ENCODE results near the gene ACER2. TPM values are rescaled to one million over a fixed set of nuclear protein-coding genes. Genes with fewer than 3 reads are reported as not detected.

ACER2 gene
- total RNA-seq, 1 donor from 2014 or later, result 1.3 TPM

DNA sequence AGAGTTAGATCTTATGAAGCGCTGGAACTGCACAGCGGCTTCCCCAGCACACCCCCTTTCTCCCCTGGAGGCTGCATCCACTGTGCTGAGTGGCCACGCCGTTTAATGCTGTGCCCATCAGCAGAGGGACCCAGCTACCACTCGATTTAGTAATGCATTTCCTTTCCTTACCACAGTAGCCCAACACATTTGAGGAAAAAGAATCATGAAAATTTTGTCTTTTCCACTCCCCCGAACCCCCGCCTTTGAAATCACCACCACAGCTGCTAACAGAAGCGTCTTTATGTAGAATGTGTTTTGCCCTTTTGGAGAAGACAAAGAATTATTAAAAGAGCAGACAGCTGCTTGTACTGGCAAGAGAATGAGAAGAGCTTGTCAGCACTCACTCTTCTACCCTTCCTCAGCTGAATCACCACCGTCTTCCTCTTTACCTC lies 73.2 kb downstream of the ACER2 start:
- DNase-seq (ENCODE audit: low read depth), result peak; percentile 72

DNA sequence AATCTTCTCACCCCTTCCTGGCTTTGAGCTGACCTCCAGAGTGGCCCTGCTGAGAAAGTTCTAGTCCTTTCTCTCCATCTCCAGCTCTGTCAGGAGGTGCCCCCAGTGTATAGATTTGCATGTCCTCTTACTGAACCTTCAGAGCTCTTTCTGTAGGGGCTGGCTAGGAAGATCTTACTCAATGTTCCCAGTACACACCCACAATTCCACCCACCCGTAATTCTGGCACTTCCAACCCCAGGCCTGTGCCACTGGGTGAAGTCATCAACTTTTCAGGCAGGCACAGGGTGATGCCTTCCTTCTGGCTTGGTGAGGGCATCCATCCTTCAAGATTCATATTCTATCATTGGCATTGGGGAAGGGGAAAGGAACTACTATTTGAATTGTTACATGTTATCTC lies 75.9 kb downstream of the ACER2 start:
- no peak for DNase-seq (ENCODE audit: low read depth)

DNA sequence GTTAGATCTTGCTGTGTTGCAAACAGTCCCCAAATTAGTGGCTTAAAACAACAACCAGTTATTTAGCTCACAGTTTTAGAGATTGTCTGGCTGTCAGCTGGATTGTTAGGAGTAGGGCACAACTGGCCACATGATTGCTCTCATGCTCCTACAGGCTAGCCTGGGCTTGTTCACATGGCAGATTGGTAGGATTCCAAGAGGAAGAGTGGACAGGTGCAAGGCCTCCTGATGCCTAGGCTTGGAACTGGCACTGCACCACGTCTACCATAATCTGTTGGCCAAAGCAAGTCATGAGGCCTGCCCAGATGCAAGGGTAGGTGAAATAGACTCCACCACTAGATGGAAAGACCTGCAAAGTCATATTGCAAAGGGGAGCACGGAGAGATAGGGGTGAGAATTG lies 76.4 kb downstream of the ACER2 start:
- DNase-seq (ENCODE audit: low read depth), result peak; percentile 89

GRCh38 chr9:19486803-19487202 lies 78.0 kb downstream of the ACER2 start:
- DNase-seq (ENCODE audit: low read depth), result no peak

DNA sequence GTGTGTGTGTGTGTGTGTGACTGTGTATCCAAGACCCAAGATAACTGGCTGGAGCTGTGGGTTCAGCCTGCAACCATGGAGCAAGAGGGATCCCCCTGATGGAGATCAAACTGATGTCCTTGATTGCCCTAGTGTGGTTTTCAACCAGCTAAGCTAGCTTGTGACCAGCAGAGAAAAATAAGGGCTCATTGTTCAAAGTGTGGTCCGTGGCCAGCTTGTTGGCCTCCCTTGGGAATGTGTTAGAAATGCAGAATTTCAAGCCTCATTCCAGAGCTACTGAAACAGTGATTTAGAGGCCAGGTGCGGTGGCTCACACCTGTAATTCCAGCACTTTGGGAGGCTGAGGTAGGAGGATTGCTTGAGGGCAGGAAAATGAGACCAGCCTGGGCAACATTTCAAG lies 79.9 kb downstream of the ACER2 start:
- DNase-seq (ENCODE audit: low read depth), result peak; percentile 58

GRCh38 chr9:19490269-19490668 lies 81.5 kb downstream of the ACER2 start:
- no peak for DNase-seq (ENCODE audit: low read depth)

DNA sequence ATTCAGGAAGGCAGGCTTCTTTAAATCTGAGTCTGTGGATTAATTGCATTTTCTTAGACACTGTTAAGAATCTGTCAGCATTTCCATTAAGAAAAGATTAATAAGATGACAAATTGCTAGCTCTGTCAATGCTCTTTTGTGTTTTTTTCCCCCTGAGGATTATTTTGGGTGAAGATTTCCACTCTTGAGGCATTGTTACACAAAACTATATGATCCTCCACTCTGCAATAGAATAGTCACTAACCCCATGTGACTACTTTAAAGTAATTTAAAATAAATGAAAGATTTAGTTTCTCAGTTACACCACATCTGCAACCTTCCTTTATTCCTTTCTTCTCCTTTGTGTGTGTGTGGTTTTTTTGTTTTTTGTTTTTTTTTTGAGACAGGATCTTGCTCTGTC lies 82.0 kb downstream of the ACER2 start:
- no peak for DNase-seq (ENCODE audit: low read depth)

- DNase-seq (ENCODE audit: low read depth), result peak; percentile 67
Observed at GRCh38 chr9:19492775-19493173, 84.0 kb downstream of the ACER2 start.

DNA sequence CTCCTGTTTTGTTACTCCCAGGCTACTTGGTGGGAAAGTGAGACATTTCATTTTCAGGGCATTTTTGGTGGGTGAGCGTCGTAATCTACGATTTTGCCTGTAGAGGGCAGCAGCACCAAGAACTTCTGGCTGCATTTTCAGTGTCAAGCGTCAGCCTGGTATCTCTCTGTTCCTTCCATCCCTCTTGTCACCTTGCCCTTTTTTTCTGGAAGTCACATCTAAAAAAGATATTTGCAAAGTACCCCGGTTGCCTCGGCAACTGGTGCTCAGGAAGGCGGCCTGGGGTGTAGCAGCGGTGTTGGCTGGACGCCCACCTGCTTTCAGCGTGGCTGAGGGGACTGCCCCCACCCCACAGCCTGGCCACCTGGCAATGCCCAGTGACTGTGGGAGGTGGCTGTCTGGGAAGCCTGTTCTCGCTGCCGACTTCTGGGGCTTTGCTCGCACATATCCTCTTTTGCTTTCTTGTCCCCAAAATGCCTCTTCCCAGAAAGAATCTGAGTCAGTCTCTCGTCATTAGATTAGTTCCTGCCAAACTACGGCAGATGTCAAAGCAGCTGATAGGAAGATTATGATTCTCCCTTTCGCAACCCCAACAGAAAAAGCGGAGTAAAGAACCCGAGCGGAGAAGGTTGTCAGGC lies 84.5 kb downstream of the ACER2 start:
- DNase-seq (ENCODE audit: low read depth), result peak; percentile 82

DNA sequence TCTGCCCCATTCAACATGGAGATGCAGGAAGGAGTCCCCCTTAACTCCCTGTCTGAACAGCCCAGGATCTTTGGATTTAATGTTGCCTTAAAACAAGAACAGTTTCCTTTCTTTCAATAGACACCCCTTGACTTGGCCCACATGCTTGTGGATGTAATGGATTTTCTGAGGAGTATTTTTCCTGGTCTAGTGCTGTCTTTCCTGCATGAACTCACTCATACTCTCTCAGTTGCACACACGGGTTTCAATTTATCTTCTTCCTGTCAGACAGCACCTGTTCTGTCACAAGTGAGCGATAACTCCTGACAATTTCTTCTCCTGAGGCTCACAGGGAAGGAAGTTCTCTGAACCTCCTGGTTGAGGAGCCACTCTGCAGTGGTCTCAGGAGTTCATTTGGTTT lies 85.1 kb downstream of the ACER2 start:
- DNase-seq (ENCODE audit: low read depth), result peak; percentile 33

GRCh38 chr9:19495186-19496028 lies 86.6 kb downstream of the ACER2 start:
- DNase-seq (ENCODE audit: low read depth), result no peak

GRCh38 chr9:19496321-19497050 lies 87.7 kb downstream of the ACER2 start:
- DNase-seq (ENCODE audit: low read depth), result no peak

- DNase-seq (ENCODE audit: low read depth), result no peak
Observed at GRCh38 chr9:19497276-19497675, 88.5 kb downstream of the ACER2 start.

DNA sequence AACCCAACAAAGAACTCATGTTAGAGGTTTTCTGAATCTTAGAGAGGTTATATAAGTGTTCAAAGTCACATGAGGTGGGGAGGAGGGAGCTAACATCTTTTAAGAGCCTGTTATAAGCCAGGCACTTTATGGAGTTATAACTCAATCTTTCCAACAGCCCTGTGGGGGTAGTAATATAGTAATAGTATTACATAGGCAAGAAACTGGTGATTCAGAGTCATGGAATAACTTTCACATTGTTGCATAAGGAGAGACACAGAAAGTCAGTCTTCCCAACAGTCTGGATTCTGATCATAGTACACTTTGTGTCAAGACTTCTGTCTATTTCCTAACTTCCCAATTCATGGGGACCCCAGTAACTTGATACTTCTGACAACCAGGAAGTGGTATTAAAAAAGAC lies 89.2 kb downstream of the ACER2 start:
- no peak for DNase-seq (ENCODE audit: low read depth)

Other genes with a start within 250 kb of the ACER2 start
- 24.9 and 31.3 TPM in 2 replicates for gene DENND4C, start 178.3 kb upstream of the ACER2 start, total RNA-seq
- gene RPS6, start 28.8 kb upstream of the ACER2 start, total RNA-seq, result 758 and 824 TPM in 2 replicates